Measurements from ENCODE around the gene SMG7. TPM values are rescaled to one million over a fixed set of nuclear protein-coding genes. Genes with fewer than 3 reads are reported as not detected.
A peak's percentile ranks its signal among the peaks of the same experiment; 100 is the strongest.

SMG7 gene
- total and polyA plus RNA-seq, 10 of the 15 experiments (the other 5 are each of a cell fraction or from before 2014, with no cell fraction given) = 9.5 to 65.4 (median 42.7) TPM

DNA sequence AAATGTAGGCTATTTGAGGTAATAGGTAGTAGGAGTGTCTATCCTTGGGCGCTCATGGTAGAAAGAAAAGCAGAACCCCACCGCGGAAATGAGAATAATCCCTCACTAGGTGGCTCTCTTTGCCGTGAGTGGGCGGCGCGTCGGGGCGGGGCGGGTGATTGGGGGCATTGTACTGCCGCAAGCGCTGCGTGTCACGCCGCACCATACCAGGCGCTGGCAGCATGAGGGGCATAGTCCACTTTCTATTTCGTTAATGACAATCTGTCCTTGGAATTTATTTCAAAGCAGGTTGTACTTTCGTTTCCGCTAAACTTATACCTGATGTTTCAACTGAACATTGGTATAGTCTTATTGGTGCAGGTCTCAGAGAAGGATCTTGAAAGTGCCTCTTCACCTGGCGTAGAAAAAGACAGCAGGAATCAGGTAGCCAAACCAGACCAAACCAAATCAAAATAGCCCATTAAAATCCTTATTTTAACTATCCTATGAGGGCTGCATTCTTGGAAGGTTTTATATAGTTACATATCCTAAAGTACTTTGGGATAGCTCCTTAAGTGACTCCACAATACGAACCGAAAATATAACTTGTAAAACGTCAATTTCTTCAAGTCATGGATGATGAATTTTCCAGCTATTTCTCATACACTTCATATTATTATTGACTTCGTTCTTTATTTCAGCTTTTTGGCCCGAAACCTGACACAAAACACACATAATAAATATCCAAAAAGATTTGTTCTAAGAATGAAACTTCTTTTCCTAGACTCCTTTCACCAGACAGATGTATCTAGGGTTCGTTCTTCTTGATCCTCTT lies 1.9 kb upstream of the SMG7 start (continued):
- TF ChIP-seq, protein P1, sequence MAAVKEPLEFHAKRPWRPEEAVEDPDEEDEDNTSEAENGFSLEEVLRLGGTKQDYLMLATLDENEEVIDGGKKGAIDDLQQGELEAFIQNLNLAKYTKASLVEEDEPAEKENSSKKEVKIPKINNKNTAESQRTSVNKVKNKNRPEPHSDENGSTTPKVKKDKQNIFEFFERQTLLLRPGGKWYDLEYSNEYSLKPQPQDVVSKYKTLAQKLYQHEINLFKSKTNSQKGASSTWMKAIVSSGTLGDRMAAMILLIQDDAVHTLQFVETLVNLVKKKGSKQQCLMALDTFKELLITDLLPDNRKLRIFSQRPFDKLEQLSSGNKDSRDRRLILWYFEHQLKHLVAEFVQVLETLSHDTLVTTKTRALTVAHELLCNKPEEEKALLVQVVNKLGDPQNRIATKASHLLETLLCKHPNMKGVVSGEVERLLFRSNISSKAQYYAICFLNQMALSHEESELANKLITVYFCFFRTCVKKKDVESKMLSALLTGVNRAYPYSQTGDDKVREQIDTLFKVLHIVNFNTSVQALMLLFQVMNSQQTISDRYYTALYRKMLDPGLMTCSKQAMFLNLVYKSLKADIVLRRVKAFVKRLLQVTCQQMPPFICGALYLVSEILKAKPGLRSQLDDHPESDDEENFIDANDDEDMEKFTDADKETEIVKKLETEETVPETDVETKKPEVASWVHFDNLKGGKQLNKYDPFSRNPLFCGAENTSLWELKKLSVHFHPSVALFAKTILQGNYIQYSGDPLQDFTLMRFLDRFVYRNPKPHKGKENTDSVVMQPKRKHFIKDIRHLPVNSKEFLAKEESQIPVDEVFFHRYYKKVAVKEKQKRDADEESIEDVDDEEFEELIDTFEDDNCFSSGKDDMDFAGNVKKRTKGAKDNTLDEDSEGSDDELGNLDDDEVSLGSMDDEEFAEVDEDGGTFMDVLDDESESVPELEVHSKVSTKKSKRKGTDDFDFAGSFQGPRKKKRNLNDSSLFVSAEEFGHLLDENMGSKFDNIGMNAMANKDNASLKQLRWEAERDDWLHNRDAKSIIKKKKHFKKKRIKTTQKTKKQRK (IDR thresholded peaks at IDR 0.05; ENCODE audit: low read depth, low read length) = no peak
- no peak for TF ChIP-seq KAT2A (conservative IDR thresholded peaks at IDR 0.05; ENCODE audit: control insufficient read depth, low read depth, low read length)
- TF ChIP-seq, protein P2, sequence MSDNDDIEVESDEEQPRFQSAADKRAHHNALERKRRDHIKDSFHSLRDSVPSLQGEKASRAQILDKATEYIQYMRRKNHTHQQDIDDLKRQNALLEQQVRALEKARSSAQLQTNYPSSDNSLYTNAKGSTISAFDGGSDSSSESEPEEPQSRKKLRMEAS (IDR thresholded peaks at IDR 0.05; ENCODE audit: low read depth, low read length) = 0 out of 2 replicates have a peak, but pooled peaks have one; percentile 62
- TF ChIP-seq CBX5 (IDR thresholded peaks at IDR 0.05; ENCODE audit: low read depth) = no peak
- TF ChIP-seq MXI1 (IDR thresholded peaks at IDR 0.05; ENCODE audit: low read depth, low read length) = peak; percentile 72; the same call in 1 of the 2 replicates
- peak; percentile 47; the same call in 1 of the 2 replicates for TF ChIP-seq SMC3 (IDR thresholded peaks at IDR 0.05; ENCODE audit: borderline replicate concordance, low read length)
- TF ChIP-seq SUPT20H (IDR thresholded peaks at IDR 0.05; ENCODE audit: borderline replicate concordance, control insufficient read depth, low read depth, low read length) = no peak
- TF ChIP-seq TARDBP (IDR thresholded peaks at IDR 0.05; ENCODE audit: borderline replicate concordance) = no peak
- TF ChIP-seq LARP7 (IDR thresholded peaks at IDR 0.05) = no peak
- TF ChIP-seq MYC (IDR thresholded peaks at IDR 0.05; ENCODE audit: insufficient read depth, insufficient read length, insufficient replicate concordance, low read length, severe bottlenecking) = no peak
- TF ChIP-seq, protein P3, sequence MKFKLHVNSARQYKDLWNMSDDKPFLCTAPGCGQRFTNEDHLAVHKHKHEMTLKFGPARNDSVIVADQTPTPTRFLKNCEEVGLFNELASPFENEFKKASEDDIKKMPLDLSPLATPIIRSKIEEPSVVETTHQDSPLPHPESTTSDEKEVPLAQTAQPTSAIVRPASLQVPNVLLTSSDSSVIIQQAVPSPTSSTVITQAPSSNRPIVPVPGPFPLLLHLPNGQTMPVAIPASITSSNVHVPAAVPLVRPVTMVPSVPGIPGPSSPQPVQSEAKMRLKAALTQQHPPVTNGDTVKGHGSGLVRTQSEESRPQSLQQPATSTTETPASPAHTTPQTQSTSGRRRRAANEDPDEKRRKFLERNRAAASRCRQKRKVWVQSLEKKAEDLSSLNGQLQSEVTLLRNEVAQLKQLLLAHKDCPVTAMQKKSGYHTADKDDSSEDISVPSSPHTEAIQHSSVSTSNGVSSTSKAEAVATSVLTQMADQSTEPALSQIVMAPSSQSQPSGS (IDR thresholded peaks at IDR 0.05; ENCODE audit: low read length) = no peak
- TF ChIP-seq RFX5 (IDR thresholded peaks at IDR 0.05; ENCODE audit: low read depth, low read length) = no peak
- TF ChIP-seq RUNX3 (IDR thresholded peaks at IDR 0.05; ENCODE audit: low read length) = peak; percentile 56
- peak; percentile 59; the same call in 1 of the 2 replicates for TF ChIP-seq PKNOX1 (IDR thresholded peaks at IDR 0.05)
- no peak for TF ChIP-seq NR2C1 (IDR thresholded peaks at IDR 0.05)
- peak; percentile 35; the same call in 1 of the 3 replicates for TF ChIP-seq POU2F2 (IDR thresholded peaks at IDR 0.05; ENCODE audit: borderline replicate concordance, low read depth, low read length)
- no peak for TF ChIP-seq RBBP5 (conservative IDR thresholded peaks at IDR 0.05)
- TF ChIP-seq, protein P4, sequence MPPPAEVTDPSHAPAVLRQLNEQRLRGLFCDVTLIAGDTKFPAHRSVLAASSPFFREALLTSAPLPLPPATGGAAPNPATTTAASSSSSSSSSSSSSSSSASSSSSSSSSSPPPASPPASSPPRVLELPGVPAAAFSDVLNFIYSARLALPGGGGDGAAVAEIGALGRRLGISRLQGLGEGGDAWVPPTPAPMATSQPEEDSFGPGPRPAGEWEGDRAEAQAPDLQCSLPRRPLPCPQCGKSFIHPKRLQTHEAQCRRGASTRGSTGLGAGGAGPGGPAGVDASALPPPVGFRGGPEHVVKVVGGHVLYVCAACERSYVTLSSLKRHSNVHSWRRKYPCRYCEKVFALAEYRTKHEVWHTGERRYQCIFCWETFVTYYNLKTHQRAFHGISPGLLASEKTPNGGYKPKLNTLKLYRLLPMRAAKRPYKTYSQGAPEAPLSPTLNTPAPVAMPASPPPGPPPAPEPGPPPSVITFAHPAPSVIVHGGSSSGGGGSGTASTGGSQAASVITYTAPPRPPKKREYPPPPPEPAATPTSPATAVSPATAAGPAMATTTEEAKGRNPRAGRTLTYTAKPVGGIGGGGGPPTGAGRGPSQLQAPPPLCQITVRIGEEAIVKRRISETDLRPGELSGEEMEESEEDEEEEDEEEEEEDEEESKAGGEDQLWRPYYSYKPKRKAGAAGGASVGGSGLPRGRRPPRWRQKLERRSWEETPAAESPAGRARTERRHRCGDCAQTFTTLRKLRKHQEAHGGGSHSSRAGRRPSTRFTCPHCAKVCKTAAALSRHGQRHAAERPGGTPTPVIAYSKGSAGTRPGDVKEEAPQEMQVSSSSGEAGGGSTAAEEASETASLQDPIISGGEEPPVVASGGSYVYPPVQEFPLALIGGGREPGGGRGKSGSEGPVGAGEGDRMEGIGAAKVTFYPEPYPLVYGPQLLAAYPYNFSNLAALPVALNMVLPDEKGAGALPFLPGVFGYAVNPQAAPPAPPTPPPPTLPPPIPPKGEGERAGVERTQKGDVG (CRISPR knock-in tag; IDR thresholded peaks at IDR 0.05) = no peak
- 0 out of 2 replicates have a peak, but pooled peaks have one; percentile 30 for TF ChIP-seq BCL11A (IDR thresholded peaks at IDR 0.05; ENCODE audit: low read depth, low read length)
- TF ChIP-seq GABPA (IDR thresholded peaks at IDR 0.05; ENCODE audit: low read depth) = no peak
- peak; percentile 26 to 30; a peak in 2 of 4 replicates for TF ChIP-seq IKZF2 (IDR thresholded peaks at IDR 0.05)

Measured in GM12878 (cell line).